Fibroblast of the aortic adventitia (primary cell): ENCODE measurements around the gene PPP1R37. TPM values are rescaled to one million over a fixed set of nuclear protein-coding genes. Genes with fewer than 3 reads are reported as not detected.

Experiments used
- DNase-seq: peaks from one replicate; pipeline ENCODE4 v3.0.0-alpha.2; 2010; ENCODE audit warnings: low read depth
- H3K4me3 ChIP-seq: 2 replicates; pipeline ENCODE4 v1.5.1; 2011; ENCODE audit warnings: low read depth, mild to moderate bottlenecking, control low read depth, low read length, moderate library complexity
- total RNA-seq: library from RNA; depleted of rRNA; stranded (reverse); fragments of >200 nt; gene quantifications from 2 replicates; pipeline ENCODE4 v1.2.3, GENCODE V29; 2012; ENCODE audit warnings: low replicate concordance
- TF ChIP-seq, protein P1 (sequence below): IDR thresholded peaks from 2 replicates; pipeline ENCODE4 v1.5.1; 2011; ENCODE audit warnings: mild to moderate bottlenecking, low read length, control low read depth, inconsistent platforms; ENCODE audit not compliant: insufficient read depth

PPP1R37 gene
- total RNA-seq, 1 donor: 28.0 TPM

- H3K4me3 ChIP-seq: no peak overlapping the region
- no peak for DNase-seq
- TF ChIP-seq, protein P1, sequence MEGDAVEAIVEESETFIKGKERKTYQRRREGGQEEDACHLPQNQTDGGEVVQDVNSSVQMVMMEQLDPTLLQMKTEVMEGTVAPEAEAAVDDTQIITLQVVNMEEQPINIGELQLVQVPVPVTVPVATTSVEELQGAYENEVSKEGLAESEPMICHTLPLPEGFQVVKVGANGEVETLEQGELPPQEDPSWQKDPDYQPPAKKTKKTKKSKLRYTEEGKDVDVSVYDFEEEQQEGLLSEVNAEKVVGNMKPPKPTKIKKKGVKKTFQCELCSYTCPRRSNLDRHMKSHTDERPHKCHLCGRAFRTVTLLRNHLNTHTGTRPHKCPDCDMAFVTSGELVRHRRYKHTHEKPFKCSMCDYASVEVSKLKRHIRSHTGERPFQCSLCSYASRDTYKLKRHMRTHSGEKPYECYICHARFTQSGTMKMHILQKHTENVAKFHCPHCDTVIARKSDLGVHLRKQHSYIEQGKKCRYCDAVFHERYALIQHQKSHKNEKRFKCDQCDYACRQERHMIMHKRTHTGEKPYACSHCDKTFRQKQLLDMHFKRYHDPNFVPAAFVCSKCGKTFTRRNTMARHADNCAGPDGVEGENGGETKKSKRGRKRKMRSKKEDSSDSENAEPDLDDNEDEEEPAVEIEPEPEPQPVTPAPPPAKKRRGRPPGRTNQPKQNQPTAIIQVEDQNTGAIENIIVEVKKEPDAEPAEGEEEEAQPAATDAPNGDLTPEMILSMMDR: no peak
Measured at GRCh38 chr19:45100201-45100600, 7.2 kb downstream of the PPP1R37 start.

DNA sequence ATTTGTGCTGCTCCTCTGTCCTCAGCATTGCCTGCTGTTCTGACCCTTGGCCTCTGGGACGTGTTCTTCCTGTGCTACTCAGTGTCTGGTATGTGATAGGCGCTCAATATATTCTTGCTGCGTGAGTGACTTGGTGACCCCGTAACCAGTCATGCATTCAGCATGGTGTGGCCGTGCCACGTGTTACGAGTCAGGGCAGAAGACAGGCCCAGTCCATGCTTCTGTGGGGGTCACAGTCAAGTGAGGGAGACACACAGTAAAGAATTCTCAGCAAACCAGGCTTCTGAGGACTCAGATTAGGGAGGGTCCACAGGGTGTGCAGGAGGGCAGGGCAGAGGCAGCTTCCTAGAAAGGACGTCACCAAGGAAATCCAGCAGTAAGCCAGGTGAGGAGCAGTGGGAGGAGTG lies 7.9 kb downstream of the PPP1R37 start:
- H3K4me3 ChIP-seq: no peak overlapping the region
- DNase-seq: no peak

DNA sequence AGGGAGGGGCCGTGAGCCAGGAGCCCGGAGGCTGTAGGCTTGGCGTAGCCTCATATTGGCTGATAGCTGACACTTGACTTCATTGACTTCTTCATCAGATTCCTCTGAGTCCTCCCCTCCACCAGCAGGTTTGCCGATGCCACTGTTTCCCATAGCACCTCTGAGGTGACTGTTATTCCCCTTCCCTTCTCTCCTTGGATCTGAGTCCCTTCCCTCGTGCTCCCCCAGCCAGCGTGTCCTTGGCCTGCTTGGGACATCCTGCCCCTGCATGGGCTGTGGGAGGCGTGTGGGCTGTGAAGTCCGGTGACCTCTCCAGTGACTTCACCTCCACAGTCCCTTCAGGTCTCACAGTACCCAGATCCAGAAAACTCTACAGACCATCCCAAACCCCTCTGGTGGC lies 8.8 kb downstream of the PPP1R37 start:
- H3K4me3 ChIP-seq: no peak overlapping the region
- DNase-seq: no peak
- TF ChIP-seq, protein P1: no peak

More for the DNA sequence above, 7.9 kb downstream of the PPP1R37 start:
- TF ChIP-seq, protein P1: no peak

DNA sequence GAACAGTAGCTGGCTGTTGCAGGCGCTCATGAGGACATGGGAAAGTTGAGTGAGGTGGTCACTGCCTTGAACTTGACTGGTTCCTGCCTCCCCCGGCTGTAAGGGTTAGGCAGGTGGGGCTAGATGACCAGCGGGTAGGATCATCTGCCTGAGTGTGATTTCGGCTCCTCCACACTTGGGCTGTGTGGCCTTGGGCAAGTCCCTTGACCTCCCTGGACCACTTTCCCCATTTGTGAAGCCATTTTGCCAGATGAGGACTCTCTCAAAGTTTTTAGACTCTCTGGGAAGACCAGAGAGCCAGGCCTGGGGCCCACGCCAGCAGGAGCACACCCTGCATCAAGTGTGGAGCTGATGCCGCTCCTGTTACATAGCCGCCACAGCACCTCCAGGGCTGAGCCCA lies 9.5 kb downstream of the PPP1R37 start:
- DNase-seq: no peak
- no peak overlapping the region for H3K4me3 ChIP-seq
- TF ChIP-seq, protein P1: no peak

- DNase-seq: no peak
- TF ChIP-seq, protein P1: no peak
- no peak overlapping the region for H3K4me3 ChIP-seq
Measured at GRCh38 chr19:45103156-45103507, 10.2 kb downstream of the PPP1R37 start.

DNA sequence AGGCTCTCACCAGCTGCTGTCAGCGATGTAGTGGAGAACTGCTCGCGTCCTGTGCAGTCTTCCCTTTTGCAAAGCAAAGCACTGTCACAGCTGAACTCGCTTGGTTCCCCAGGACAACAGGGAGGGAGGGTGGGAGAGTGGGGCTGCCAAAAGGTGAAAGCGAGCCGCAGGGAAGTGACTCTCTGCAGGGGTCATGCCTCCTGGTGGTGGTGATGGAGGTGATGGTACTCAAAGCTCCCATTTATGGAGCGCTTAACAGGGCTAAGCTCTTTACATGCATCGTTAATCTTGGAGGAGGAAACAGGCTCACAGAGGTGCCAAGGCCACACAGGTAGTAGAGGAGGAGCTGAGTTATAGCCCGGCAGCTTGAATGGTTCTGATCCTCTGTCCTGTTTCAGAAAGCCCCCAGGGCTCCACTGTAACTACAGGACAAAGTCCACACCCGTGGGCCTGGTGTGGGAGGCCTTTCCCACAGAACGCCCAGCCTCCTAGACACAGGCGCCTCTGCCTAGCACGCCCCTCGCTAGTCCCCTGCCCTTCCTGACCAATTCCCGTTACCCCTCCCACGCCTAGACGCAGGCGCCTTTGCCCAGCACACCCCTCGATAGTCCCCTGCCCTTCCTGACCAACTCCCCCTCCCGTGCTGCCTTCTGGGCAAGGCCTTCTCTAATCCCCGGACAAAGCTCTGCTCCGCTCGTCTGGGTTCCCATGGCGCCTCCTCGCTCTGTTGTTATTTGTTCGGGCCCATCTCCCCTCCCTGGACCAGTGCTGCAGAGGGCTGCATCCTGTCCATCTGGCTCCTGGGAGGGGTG lies 10.7 kb downstream of the PPP1R37 start:
- no peak overlapping the region for H3K4me3 ChIP-seq
- TF ChIP-seq, protein P1: no peak
- no peak for DNase-seq
